ENCODE measurements around the gene SENP2.

The SENP2 gene

GRCh38 chr3:185647134-185647879 lies 61.2 kb downstream of the SENP2 start:
- H3K9me3 ChIP-seq (ENCODE audit: control insufficient read depth, low read length) = no peaks in the 10 kb centered on the region
- peak overlapping the region; percentile 10 for H3K27ac ChIP-seq (ENCODE audit: low read depth, low read length, severe bottlenecking)
- WGBS, 2 experiments (ENCODE audit: insufficient coverage in 2 of 2) = 91 to 94% methylated on average over 13 to 17 of the region's 19 CpGs
- H3K4me3 ChIP-seq (ENCODE audit: extremely low read depth, insufficient read depth, low read length, poor library complexity, severe bottlenecking) = no peak overlapping the region
- H3K4me1 ChIP-seq (ENCODE audit: control insufficient read depth, insufficient read depth, low read length, poor library complexity, severe bottlenecking) = peaks cover 18% of the 10 kb centered on the region
- H3K36me3 ChIP-seq (ENCODE audit: control insufficient read depth, insufficient read depth, low read length) = peaks cover 99% of the 10 kb centered on the region

DNA sequence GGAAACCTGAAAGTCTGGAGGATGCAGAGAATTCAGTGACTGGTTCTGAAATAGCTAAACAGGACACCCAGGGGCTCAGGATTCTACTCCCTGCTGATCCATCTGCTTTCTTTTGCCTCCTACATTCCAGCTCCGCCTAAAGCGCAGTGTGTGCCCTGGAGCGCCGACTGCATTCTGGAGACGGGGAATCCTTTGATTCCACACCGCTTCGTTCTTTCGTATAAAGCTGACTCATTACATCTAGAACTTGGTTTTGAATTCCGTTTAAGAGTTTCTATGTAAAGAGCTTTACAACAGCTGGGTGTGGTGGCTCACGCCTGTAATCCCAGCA lies 61.8 kb downstream of the SENP2 start:
- no peaks in the 10 kb centered on the region for H3K9me3 ChIP-seq (ENCODE audit: control insufficient read depth, low read length)
- WGBS, 2 experiments (ENCODE audit: insufficient coverage in 2 of 2) = 94 to 98% methylated on average over 6 to 10 of the region's 10 CpGs
- peaks cover 99% of the 10 kb centered on the region for H3K36me3 ChIP-seq (ENCODE audit: control insufficient read depth, insufficient read depth, low read length)
- H3K4me1 ChIP-seq (ENCODE audit: control insufficient read depth, insufficient read depth, low read length, poor library complexity, severe bottlenecking) = peaks cover 18% of the 10 kb centered on the region
- H3K27ac ChIP-seq (ENCODE audit: low read depth, low read length, severe bottlenecking) = peak overlapping the region; percentile 10
- H3K4me3 ChIP-seq (ENCODE audit: extremely low read depth, insufficient read depth, low read length, poor library complexity, severe bottlenecking) = no peak overlapping the region

GRCh38 chr3:185648396-185648795 lies 62.3 kb downstream of the SENP2 start:
- H3K4me1 ChIP-seq (ENCODE audit: control insufficient read depth, insufficient read depth, low read length, poor library complexity, severe bottlenecking) = peaks cover 18% of the 10 kb centered on the region
- 91 to 100% methylated on average over 3 of the region's 4 CpGs for WGBS, 2 experiments (ENCODE audit: insufficient coverage in 2 of 2)
- H3K4me3 ChIP-seq (ENCODE audit: extremely low read depth, insufficient read depth, low read length, poor library complexity, severe bottlenecking) = no peak overlapping the region
- H3K27ac ChIP-seq (ENCODE audit: low read depth, low read length, severe bottlenecking) = no peak overlapping the region
- H3K9me3 ChIP-seq (ENCODE audit: control insufficient read depth, low read length) = no peaks in the 10 kb centered on the region
- H3K36me3 ChIP-seq (ENCODE audit: control insufficient read depth, insufficient read depth, low read length) = peaks cover 97% of the 10 kb centered on the region

GRCh38 chr3:185649414-185649813 lies 63.3 kb downstream of the SENP2 start:
- Histone ChIP-seq H3K27ac (ENCODE audit: low read depth, low read length, severe bottlenecking) (no peak overlapping the region), H3K9me3 (ENCODE audit: control insufficient read depth, low read length) (no peaks in the 10 kb centered on the region), H3K4me1 (ENCODE audit: control insufficient read depth, insufficient read depth, low read length, poor library complexity, severe bottlenecking) (peaks cover 18% of the 10 kb centered on the region), H3K4me3 (ENCODE audit: extremely low read depth, insufficient read depth, low read length, poor library complexity, severe bottlenecking) (no peak overlapping the region), H3K36me3 (ENCODE audit: control insufficient read depth, insufficient read depth, low read length) (peaks cover 98% of the 10 kb centered on the region)
- 95 to 98% methylated on average over 5 to 6 of the region's 10 CpGs for WGBS, 2 experiments (ENCODE audit: insufficient coverage in 2 of 2)

- H3K4me3 ChIP-seq (ENCODE audit: extremely low read depth, insufficient read depth, low read length, poor library complexity, severe bottlenecking) = no peak overlapping the region
- peaks cover 92% of the 10 kb centered on the region for H3K36me3 ChIP-seq (ENCODE audit: control insufficient read depth, insufficient read depth, low read length)
- no peak overlapping the region for H3K27ac ChIP-seq (ENCODE audit: low read depth, low read length, severe bottlenecking)
- H3K4me1 ChIP-seq (ENCODE audit: control insufficient read depth, insufficient read depth, low read length, poor library complexity, severe bottlenecking) = peaks cover 20% of the 10 kb centered on the region
- WGBS, 2 experiments (ENCODE audit: insufficient coverage in 2 of 2) = 96 to 100% methylated on average over 7 to 9 of the region's 9 CpGs
- H3K9me3 ChIP-seq (ENCODE audit: control insufficient read depth, low read length) = no peaks in the 10 kb centered on the region
Observed at GRCh38 chr3:185651971-185652370, 65.9 kb downstream of the SENP2 start.

DNA sequence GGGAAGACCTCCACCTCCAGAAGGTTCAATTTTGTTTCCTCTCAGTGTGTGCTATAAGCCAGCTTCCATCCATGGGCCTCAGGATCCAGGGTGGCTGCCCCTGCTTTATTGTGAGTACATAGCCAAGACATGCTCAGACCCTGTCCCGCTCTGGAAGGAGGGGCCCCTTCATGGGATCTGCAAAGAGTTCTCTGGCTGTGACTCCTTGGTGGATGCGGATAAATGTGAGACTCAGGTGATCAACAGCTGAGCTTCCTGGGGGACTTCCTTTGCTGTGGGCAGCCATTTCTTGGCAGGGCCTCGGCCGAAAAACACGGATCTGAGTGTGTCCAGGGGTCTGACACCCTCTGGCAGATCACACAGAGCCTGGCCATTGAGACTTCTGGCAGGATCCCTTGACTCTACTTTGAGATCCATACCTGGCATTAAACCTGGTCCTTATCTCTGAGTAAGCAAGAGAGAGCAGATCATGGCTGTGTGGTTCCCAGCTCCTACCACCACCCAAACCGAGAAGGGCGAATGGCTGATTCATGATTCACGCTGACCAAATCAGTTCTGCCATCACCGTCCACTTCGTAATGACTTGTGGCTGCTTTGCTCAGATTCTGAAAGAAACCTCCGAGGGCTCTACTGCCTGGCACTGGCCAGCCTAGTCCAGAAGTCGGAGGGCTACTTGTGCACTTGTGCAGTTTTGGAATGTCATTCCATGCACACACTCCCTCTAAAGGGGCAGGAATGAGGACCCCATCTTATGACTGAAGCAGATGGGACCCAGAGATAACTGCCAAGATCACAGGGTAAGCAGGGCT lies 68.1 kb downstream of the SENP2 start:
- H3K9me3 ChIP-seq (ENCODE audit: control insufficient read depth, low read length) = no peaks in the 10 kb centered on the region
- H3K27ac ChIP-seq (ENCODE audit: low read depth, low read length, severe bottlenecking) = no peak overlapping the region
- peaks cover 92% of the 10 kb centered on the region for H3K36me3 ChIP-seq (ENCODE audit: control insufficient read depth, insufficient read depth, low read length)
- 99% methylated on average over 12 of the region's 12 CpGs for WGBS, 2 experiments (ENCODE audit: insufficient coverage in 2 of 2)
- peaks cover 38% of the 10 kb centered on the region for H3K4me1 ChIP-seq (ENCODE audit: control insufficient read depth, insufficient read depth, low read length, poor library complexity, severe bottlenecking)
- no peak overlapping the region for H3K4me3 ChIP-seq (ENCODE audit: extremely low read depth, insufficient read depth, low read length, poor library complexity, severe bottlenecking)

DNA sequence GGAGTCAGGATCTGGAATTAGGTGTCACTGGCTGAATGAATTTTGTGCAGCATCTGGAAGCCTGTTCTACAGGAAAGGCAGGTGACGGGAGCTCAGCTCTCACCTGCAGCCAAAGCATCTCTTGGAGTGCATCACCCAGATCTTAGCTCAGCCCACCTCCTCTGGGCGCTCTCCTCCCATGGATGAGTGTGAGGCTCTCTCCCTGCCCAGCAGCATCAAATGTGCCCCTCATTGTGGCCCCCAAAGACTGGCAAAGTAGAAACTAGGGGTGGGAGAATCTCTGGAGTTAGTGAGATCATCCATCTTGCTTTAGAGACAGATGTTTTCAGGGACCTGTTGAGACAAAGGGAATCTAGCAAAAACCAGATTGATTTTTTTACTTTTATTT lies 68.7 kb downstream of the SENP2 start:
- H3K4me1 ChIP-seq (ENCODE audit: control insufficient read depth, insufficient read depth, low read length, poor library complexity, severe bottlenecking) = peaks cover 44% of the 10 kb centered on the region
- 79 to 95% methylated on average over 2 of the region's 2 CpGs for WGBS, 2 experiments (ENCODE audit: insufficient coverage in 2 of 2)
- H3K36me3 ChIP-seq (ENCODE audit: control insufficient read depth, insufficient read depth, low read length) = peaks cover 90% of the 10 kb centered on the region
- no peak overlapping the region for H3K4me3 ChIP-seq (ENCODE audit: extremely low read depth, insufficient read depth, low read length, poor library complexity, severe bottlenecking)
- no peaks in the 10 kb centered on the region for H3K9me3 ChIP-seq (ENCODE audit: control insufficient read depth, low read length)
- no peak overlapping the region for H3K27ac ChIP-seq (ENCODE audit: low read depth, low read length, severe bottlenecking)

DNA sequence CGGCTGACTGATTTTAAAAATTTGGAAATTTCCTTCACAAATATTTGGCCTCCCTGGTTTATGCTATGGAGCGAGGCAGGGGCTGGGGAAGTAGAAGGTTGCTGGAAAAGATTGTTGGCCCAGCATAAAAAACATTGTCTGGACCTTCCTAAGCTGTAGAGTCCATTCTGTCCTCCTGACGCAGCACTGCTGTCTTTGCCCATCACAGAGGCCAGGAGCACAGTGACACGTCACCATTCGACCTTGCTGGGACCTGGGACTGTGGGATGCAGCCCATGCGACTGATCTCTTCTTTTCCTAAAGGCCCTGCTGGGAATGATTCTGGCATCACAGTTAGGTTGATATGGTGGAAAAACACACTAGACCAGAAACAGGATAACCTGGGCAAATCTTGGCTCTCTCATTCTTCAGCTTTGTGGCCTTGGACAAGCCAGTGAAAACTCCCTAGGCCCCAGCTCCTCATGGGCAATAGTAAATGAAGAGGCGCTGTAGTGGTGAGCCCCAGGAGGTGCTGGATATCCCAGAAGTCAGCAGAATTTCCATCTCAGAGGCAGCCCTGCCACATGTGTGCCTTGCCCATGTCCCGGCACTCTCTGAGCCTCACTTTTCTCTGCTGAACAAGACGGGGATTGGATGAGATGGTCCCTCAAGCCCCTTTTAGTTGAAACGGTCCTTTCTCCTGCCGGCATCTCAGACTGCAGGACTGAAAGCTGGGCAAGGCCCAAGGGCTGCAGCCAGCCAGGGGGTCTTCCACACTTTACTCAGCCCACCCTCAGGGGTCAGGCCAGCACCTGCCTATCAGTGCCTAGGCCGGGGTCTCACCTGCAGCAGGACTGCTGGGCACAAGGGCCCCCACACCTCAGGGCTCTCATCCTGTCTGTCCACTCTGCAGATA lies 69.6 kb downstream of the SENP2 start:
- H3K9me3 ChIP-seq (ENCODE audit: control insufficient read depth, low read length) = no peaks in the 10 kb centered on the region
- no peak overlapping the region for H3K4me3 ChIP-seq (ENCODE audit: extremely low read depth, insufficient read depth, low read length, poor library complexity, severe bottlenecking)
- peaks cover 86% of the 10 kb centered on the region for H3K36me3 ChIP-seq (ENCODE audit: control insufficient read depth, insufficient read depth, low read length)
- 95 to 100% methylated on average over 6 to 11 of the region's 12 CpGs for WGBS, 2 experiments (ENCODE audit: insufficient coverage in 2 of 2)
- peak overlapping the region; percentile 79 for H3K27ac ChIP-seq (ENCODE audit: low read depth, low read length, severe bottlenecking)
- H3K4me1 ChIP-seq (ENCODE audit: control insufficient read depth, insufficient read depth, low read length, poor library complexity, severe bottlenecking) = peaks cover 49% of the 10 kb centered on the region

DNA sequence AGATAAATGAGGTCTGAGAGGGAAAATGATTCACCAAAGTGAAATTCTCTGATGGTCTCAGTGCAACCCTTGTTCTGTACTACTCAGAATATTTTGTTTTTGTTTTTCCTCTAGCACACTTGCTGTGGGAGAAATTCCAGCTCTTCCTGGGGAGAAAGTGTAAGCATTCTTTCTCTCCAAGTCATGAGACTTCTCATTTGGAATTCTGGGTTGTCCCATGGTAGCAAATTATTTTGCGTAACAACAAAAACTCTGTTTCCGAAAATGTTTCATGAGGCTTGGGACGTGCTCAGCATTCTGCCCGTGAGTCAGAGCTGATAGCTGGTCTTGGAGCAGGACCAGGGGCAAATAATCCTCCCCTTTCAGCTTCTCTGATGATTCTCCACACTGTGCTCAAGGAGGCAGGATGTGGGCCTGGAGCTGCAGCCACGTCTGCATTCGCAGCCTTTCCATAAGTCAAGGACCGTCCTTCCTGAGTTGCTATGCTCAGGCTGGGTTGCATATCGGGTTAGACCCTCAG lies 70.3 kb downstream of the SENP2 start:
- H3K9me3 ChIP-seq (ENCODE audit: control insufficient read depth, low read length) = no peaks in the 10 kb centered on the region
- H3K4me1 ChIP-seq (ENCODE audit: control insufficient read depth, insufficient read depth, low read length, poor library complexity, severe bottlenecking) = peaks cover 49% of the 10 kb centered on the region
- H3K36me3 ChIP-seq (ENCODE audit: control insufficient read depth, insufficient read depth, low read length) = peaks cover 79% of the 10 kb centered on the region
- WGBS, 2 experiments (ENCODE audit: insufficient coverage in 2 of 2) = 79 to 96% methylated on average over 4 to 7 of the region's 8 CpGs
- no peak overlapping the region for H3K4me3 ChIP-seq (ENCODE audit: extremely low read depth, insufficient read depth, low read length, poor library complexity, severe bottlenecking)
- peak overlapping the region; percentile 79 for H3K27ac ChIP-seq (ENCODE audit: low read depth, low read length, severe bottlenecking)

GRCh38 chr3:185657211-185657610 lies 71.1 kb downstream of the SENP2 start:
- Histone ChIP-seq H3K4me1 (ENCODE audit: control insufficient read depth, insufficient read depth, low read length, poor library complexity, severe bottlenecking) (peaks cover 56% of the 10 kb centered on the region), H3K4me3 (ENCODE audit: extremely low read depth, insufficient read depth, low read length, poor library complexity, severe bottlenecking) (no peak overlapping the region), H3K36me3 (ENCODE audit: control insufficient read depth, insufficient read depth, low read length) (peaks cover 71% of the 10 kb centered on the region), H3K9me3 (ENCODE audit: control insufficient read depth, low read length) (no peaks in the 10 kb centered on the region), H3K27ac (ENCODE audit: low read depth, low read length, severe bottlenecking) (peak overlapping the region; percentile 79)
- 95 to 99% methylated on average over 9 to 11 of the region's 12 CpGs for WGBS, 2 experiments (ENCODE audit: insufficient coverage in 2 of 2)

All from mesodermal cell (in vitro differentiated cells).